ENCODE data around the gene SIPA1L3. TPM values are rescaled to one million over a fixed set of nuclear protein-coding genes. Genes with fewer than 3 reads are reported as not detected.

Gene SIPA1L3
- total and polyA plus RNA-seq, 9 of the 15 experiments (the other 6 are each of a cell fraction or from before 2014, with no cell fraction given): 0.01 to 6.1 (median 2.5) TPM

DNA sequence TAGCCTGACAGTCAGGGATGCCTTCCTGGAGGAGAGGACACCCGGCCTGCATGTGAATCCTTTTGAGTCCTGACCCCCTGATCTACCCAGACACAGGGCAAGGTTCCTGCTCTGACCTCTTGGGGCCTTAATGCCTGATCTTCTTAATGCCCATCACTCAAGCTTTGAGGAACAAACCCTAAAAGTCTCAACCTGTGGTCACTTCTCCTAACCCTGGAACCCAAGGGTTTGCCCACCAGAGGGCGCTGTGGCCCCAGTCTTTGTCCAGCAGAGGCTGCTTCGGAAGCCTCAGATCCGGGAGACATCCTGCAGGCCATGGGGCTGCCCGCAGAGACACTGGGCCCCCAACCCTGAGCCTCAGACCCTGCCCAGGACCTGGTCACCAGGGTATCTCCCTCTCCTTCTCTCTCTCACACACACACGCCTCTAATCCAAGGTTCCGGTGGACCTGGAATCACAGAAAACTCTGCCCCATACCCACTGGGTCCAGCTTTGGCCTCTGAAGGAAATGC lies 326.8 kb downstream of the SIPA1L3 start (continued):
- peak; percentile 90 for TF ChIP-seq REST (IDR thresholded peaks at IDR 0.05; ENCODE audit: borderline replicate concordance)
- TF ChIP-seq REST (CRISPR knock-in tag; IDR thresholded peaks at IDR 0.05; ENCODE audit: low read depth): no peak
- peak; percentile 74 for TF ChIP-seq CC2D1A (IDR thresholded peaks at IDR 0.05)
- 0 out of 2 replicates have a peak, but pooled peaks have one; percentile 15 for TF ChIP-seq SPI1 (IDR thresholded peaks at IDR 0.05; ENCODE audit: borderline replicate concordance, low read depth, low read length)
- TF ChIP-seq RCOR1 (IDR thresholded peaks at IDR 0.05; ENCODE audit: borderline replicate concordance in 1 of 2, low read depth in 2 of 2, low read length in 2 of 2): peak in 1 of 2 experiments; percentile 69; a peak in 2 of 4 replicates
- TF ChIP-seq GABPB1 (CRISPR knock-in tag; IDR thresholded peaks at IDR 0.05): peak; percentile 29; the same call in 1 of the 2 replicates
- no peak for TF ChIP-seq RFX5 (IDR thresholded peaks at IDR 0.05; ENCODE audit: low read depth, low read length)
- TF ChIP-seq RNF2 (IDR thresholded peaks at IDR 0.05): no peak
- peak; percentile 64; the same call in 1 of the 2 replicates for TF ChIP-seq STAT6 (CRISPR knock-in tag; IDR thresholded peaks at IDR 0.05)
- TF ChIP-seq RHOXF2B (CRISPR knock-in tag; conservative IDR thresholded peaks at IDR 0.05): no peak
- TF ChIP-seq ZBTB1 (CRISPR knock-in tag; IDR thresholded peaks at IDR 0.05; ENCODE audit: borderline replicate concordance, low read depth): no peak
- TF ChIP-seq MYC (IDR thresholded peaks at IDR 0.05; ENCODE audit: low read depth, low read length): peak; percentile 26; the same call in 1 of the 2 replicates
- TF ChIP-seq MYC (CRISPR knock-in tag; IDR thresholded peaks at IDR 0.05; ENCODE audit: borderline replicate concordance, low read depth): no peak
- TF ChIP-seq RB1 (IDR thresholded peaks at IDR 0.05; ENCODE audit: low read depth): peak; percentile 61; the same call in 1 of the 2 replicates
- TF ChIP-seq, protein P1, sequence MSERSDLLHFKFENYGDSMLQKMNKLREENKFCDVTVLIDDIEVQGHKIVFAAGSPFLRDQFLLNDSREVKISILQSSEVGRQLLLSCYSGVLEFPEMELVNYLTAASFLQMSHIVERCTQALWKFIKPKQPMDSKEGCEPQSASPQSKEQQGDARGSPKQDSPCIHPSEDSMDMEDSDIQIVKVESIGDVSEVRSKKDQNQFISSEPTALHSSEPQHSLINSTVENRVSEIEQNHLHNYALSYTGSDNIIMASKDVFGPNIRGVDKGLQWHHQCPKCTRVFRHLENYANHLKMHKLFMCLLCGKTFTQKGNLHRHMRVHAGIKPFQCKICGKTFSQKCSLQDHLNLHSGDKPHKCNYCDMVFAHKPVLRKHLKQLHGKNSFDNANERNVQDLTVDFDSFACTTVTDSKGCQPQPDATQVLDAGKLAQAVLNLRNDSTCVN (CRISPR knock-in tag; IDR thresholded peaks at IDR 0.05): 0 out of 2 replicates have a peak, but pooled peaks have one; percentile 36
- peak; percentile 45; the same call in 1 of the 2 replicates for TF ChIP-seq CTBP1 (IDR thresholded peaks at IDR 0.05; ENCODE audit: borderline replicate concordance)
- 0 out of 2 replicates have a peak, but pooled peaks have one; percentile 12 for TF ChIP-seq L3MBTL2 (IDR thresholded peaks at IDR 0.05)
- TF ChIP-seq STAG1 (CRISPR knock-in tag; IDR thresholded peaks at IDR 0.05; ENCODE audit: borderline replicate concordance): peak; percentile 92

Measured in K562 (cell line).